GM19468 (cell line): Measurements from ENCODE around the gene PAGR1.

ENCODE experiments used
- ATAC-seq: cut with Tn5 transposase; IDR thresholded peaks from one replicate; pipeline ENCODE4 v1.9.1; 2021; ENCODE audit warnings: mild to moderate bottlenecking, moderate library complexity, moderate number of reproducible peaks; ENCODE audit not compliant: unreplicated experiment; ENCODE audit errors: extremely low read depth

The PAGR1 gene

GRCh38 chr16:29811896-29812665 is 3.9 kb upstream of the PAGR1 start, which contains the start of gene PRRT2:
Gene PRRT2 (plus strand): TSS chr16:29812193. CDS start chr16:29813055, 862 bp downstream.
- ATAC-seq = no peak

DNA sequence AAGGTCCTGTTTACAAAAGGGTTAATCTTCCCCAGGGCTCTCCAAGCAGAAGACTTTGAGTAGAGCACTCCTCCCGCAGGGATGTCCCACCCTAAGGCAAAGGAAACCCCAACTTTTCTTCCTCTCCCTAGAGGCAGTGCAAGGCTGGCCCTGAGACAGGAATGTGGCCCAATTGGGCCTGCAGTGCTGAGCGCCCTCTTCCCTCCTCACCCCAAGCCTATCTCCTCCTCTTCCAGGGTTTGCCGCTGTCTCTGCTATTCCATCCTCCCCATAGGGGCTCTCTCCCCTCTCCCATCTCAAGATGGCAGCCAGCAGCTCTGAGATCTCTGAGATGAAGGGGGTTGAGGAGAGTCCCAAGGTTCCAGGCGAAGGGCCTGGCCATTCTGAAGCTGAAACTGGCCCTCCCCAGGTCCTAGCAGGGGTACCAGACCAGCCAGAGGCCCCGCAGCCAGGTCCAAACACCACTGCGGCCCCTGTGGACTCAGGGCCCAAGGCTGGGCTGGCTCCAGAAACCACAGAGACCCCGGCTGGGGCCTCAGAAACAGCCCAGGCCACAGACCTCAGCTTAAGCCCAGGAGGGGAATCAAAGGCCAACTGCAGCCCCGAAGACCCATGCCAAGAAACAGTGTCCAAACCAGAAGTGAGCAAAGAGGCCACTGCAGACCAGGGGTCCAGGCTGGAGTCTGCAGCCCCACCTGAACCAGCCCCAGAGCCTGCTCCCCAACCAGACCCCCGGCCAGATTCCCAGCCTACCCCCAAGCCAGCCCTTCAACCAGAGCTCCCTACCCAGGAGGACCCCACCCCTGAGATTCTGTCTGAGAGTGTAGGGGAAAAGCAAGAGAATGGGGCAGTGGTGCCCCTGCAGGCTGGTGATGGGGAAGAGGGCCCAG is 3.0 kb upstream of the PAGR1 start:
- no peak for ATAC-seq

DNA sequence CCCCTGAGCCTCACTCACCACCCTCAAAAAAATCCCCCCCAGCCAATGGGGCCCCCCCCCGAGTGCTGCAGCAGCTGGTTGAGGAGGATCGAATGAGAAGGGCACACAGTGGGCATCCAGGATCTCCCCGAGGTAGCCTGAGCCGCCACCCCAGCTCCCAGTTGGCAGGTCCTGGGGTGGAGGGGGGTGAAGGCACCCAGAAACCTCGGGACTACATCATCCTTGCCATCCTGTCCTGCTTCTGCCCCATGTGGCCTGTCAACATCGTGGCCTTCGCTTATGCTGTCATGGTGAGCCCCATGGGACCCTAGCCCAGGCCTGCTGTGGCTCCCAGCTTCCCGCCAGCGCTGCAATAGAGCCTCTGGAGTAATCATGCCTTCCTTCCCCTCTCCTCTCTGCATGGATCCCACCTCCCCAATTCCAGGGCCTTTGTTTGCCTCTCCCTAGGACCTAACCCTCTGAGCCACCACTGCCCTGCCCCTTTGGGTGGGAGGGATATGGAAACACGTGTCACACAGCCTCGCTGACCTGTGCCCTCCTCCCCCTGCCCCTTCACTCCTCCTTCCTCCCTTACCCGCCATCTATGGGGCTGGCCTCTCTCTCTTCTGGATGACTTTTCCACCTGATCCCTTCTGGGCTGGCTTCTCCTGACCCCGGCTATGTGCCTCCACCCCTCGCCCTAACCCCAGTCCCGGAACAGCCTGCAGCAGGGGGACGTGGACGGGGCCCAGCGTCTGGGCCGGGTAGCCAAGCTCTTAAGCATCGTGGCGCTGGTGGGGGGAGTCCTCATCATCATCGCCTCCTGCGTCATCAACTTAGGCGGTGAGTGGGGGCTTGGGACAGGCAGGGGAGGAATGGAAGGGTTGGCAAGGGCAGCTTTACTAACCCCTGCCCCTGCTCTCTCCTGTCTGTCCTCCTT is 2.0 kb upstream of the PAGR1 start:
- no peak for ATAC-seq

DNA sequence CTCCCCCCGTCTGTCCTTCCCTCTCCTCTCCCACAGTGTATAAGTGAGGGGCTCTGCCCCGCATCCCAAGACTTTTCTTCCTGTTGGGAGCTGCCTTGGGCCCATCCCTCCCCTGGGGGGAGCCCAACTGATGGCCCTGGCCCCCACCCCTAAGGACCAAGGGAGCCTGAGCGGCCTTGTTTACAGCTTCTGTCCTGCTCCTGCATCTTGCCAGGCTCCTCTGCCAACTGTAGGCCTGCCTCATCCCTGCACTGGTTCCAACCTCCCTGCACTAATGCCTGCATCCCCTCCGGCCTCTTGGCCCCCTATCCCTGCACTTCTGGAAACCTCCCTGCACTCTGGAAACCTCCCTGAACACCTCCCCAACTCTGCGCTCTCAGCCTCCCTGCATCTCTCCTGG is 1.4 kb upstream of the PAGR1 start:
- no peak for ATAC-seq

GRCh38 chr16:29815032-29815721 is 775 bp upstream of the PAGR1 start:
- no peak for ATAC-seq

DNA sequence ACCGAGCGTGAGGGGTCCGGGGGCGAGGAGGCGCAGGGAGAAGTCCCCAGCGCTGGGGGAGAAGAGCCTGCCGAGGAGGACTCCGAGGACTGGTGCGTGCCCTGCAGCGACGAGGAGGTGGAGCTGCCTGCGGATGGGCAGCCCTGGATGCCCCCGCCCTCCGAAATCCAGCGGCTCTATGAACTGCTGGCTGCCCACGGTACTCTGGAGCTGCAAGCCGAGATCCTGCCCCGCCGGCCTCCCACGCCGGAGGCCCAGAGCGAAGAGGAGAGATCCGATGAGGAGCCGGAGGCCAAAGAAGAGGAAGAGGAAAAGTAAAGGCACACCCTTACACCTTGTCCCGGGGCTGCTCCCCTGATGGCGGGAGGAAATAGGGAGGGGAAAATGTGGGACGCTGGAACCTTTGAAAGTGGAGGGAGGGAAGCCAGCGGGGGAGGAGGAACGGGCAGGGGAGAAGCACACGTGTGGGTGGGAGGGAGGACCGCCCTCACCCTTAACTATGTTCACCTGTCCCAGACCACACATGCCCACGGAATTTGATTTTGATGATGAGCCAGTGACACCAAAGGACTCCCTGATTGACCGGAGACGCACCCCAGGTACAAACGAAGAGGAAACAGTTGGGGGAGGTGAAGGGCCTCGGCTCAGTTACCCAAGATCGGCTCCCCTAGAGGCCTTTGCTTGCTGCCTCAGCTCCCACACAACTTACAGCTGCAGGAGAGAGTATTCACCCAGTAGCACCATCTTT is 916 bp downstream of the PAGR1 start:
- ATAC-seq = no peak

GRCh38 chr16:29818082-29818481 is 2.1 kb downstream of the PAGR1 start:
- no peak for ATAC-seq

- no peak for ATAC-seq
These were observed 3.6 kb downstream of the PAGR1 start for GRCh38 chr16:29819506-29819905.

DNA sequence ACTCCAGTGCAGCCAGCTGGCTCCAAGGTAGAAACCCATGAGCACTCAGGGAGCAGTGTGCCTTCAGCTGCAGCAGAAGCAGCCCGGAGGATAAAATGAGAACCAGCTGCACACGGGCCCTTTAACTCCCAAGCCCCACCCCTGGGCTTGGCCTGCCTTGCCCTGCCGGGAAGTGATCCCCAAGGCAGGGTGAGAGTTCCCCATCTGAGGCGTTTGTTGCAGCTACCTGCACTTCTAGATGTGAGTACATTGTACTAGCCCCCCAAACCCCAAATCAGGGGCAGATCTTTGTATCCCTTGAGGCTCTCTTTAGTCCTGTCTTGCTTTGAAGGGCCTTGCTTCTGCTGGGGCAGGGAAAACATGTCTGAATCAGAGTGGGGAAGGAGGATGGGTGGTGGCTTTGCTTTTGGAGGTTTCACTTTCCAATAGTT is 4.3 kb downstream of the PAGR1 start, which contains the start of gene MVP:
MVP (plus strand) TSS at position 192 of the 431 bp plus-strand sequence. CDS start 10,088 bp downstream, outside the sequence.
- ATAC-seq = no peak

DNA sequence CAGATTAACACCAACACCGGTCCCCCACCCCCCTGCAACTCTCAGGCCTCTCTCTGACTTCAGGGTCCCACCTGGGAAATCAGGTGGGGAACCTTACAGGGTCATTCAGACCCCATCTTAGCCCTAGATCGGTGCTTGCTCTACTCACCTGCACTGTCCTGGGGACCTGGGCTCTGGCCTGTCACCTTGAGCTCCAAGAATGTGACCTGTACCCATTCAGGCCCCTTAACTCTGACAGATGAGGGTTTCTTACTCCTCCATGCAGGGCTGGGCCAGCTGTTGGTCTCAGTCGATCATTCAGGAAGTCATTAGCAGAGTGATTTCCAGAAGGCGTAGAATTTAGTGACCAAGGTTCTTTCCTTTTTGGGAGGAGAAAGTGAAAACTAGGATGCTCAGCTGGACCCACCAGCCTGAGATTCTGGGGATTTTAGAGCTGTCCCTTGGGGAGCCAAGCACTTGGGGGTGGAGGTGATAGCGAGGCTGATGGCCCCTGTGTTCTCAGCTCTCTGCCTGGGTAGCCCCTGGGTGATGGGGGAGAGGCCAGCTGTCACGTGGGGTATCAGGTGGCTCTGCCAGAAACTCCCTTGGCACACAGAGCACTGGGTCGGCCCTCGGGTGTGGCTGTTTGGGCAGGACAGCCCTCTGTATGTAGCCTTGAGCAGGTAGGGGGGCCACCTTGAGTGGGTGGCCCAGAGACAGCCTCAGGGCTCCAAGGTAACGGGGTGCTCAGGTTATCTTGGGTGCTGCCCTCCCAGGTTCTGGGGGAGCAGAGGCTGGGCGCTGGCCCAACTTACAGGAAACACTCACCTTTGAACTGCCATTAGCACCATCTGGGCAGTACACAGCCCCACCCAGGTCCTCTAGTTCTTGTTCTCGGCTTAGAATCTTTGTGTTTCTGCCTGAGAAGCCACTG is 5.0 kb downstream of the PAGR1 start:
- no peak for ATAC-seq

GRCh38 chr16:29821643-29822115 is 5.7 kb downstream of the PAGR1 start:
- ATAC-seq = no peak

DNA sequence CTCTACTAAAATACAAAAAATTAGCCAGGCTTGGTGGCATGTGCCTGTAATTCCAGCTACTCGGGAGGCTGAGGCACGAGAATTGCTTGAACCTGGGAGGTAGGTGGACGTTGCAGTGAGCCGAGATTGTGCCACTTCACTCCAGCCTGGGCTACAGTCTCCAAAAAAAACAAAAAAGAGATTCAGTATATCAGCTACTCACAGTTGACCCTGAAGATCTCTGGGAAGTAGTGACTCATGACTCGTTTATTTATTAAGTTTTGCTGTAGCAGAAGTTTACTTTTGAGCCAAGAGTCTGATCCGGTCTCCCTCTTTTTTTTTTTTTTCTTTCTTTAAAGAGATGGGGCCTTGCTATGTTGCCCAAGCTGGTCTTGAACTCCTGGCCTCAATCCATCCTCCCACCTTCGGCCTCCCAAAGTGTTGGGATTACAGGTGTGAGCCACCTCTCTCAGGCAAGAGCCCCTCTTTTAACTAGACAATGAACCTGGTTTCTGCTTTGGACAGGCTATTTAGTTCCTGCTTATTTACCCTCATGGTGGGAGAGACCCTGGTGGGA is 8.7 kb downstream of the PAGR1 start:
- no peak for ATAC-seq

- no peak for ATAC-seq
These were observed 9.4 kb downstream of the PAGR1 start for GRCh38 chr16:29825145-29826044.

GRCh38 chr16:29826342-29826695 is 10.4 kb downstream of the PAGR1 start:
- no peak for ATAC-seq

GRCh38 chr16:29830774-29831173 is 14.8 kb downstream of the PAGR1 start:
- no peak for ATAC-seq

- no peak for ATAC-seq
These were observed 15.5 kb downstream of the PAGR1 start for GRCh38 chr16:29831490-29831889.
